ENCODE results near the gene AOPEP. TPM values are rescaled to one million over a fixed set of nuclear protein-coding genes. Genes with fewer than 3 reads are reported as not detected.

Gene AOPEP
- total and polyA plus RNA-seq, 4 donors = 29.0 to 121 (median 60.0) TPM

DNA sequence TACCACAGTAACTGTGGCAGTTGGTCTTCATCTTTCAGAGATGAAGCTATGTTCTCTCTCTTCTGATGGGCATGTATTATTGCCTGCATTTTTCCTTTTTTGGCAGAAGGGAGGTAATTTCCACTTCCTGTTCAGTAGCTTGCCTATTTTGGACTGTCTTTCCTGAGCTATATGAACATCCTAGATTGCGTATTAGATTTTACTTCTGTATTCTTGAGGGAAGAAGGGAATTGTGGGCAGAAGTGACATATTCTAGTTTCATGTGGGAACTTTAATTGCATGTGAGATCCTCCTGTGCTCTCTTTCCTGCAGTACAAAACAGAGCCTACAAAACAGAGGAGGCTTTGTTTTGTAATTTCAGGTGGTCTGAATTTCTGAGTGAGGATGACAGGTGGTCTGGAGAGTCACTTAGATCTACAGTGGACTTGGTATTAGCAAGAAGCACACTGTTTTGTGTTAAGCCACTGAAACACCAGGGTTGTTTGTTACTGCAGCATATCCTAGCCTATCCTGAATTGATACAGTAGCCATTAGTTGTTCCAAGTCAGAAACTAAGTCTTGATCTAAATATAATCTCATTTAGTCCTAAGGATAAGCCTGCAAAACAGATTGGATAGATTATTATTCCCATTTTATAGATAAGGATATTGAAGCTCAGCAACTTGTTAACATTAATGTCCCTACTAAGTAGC lies 68.1 kb downstream of the AOPEP start:
- no peaks in the 10 kb centered on the region for H3K9me3 ChIP-seq (ENCODE audit: control insufficient read depth in 4 of 4, insufficient read depth in 3 of 4, low read length in 3 of 4)
- peaks cover 2 to 12% (median 7%) of the 10 kb centered on the region in 5 donors for H3K4me1 ChIP-seq (ENCODE audit: control insufficient read depth in 5 of 5, insufficient read depth in 5 of 5, low read length in 5 of 5)
- peaks cover 0 to 21% (median 5%) of the 10 kb centered on the region in 4 donors for H3K36me3 ChIP-seq (ENCODE audit: control insufficient read depth in 4 of 4, insufficient read depth in 4 of 4, low read length in 4 of 4)
- no peak overlapping the region for H3K27ac ChIP-seq (ENCODE audit: low read depth in 1 of 2, low read length in 1 of 2)
- DNase-seq = no peak
- WGBS, 2 donors = 42 to 72% methylated on average over 1 of the region's 1 CpG
- no peak overlapping the region for H3K4me3 ChIP-seq
- no peaks in the 10 kb centered on the region for H3K27me3 ChIP-seq (ENCODE audit: control insufficient read depth in 3 of 3, insufficient read depth in 3 of 3, low read length in 2 of 3)
- ATAC-seq (ENCODE audit: insufficient read depth, low FRiP score) = no peak
- no peak overlapping the region for H3K9ac ChIP-seq (ENCODE audit: insufficient read depth in 1 of 2, low read length in 2 of 2)
- TF ChIP-seq, protein P1, sequence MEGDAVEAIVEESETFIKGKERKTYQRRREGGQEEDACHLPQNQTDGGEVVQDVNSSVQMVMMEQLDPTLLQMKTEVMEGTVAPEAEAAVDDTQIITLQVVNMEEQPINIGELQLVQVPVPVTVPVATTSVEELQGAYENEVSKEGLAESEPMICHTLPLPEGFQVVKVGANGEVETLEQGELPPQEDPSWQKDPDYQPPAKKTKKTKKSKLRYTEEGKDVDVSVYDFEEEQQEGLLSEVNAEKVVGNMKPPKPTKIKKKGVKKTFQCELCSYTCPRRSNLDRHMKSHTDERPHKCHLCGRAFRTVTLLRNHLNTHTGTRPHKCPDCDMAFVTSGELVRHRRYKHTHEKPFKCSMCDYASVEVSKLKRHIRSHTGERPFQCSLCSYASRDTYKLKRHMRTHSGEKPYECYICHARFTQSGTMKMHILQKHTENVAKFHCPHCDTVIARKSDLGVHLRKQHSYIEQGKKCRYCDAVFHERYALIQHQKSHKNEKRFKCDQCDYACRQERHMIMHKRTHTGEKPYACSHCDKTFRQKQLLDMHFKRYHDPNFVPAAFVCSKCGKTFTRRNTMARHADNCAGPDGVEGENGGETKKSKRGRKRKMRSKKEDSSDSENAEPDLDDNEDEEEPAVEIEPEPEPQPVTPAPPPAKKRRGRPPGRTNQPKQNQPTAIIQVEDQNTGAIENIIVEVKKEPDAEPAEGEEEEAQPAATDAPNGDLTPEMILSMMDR (IDR thresholded peaks at IDR 0.05; ENCODE audit: control extremely low read depth, extremely low read depth) = no peak

DNA sequence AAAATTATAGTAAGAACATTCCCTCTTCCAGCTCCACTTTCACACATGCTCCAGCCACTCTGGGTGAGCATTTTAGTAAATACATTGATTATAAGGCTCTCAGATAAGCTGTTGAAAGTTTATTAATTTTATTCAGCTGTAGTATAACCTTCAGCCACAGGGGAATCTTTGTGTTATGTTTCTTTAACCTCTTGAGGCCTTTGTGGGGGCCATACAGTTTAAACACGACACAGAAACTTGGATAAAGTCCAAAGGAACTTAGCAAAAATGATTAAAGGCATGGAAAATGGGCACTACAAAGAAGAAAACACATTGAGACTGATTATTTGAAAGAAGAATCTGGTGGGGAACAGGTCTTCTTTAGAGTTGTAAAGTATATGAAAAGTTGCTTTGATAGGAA lies 70.2 kb downstream of the AOPEP start:
- Histone ChIP-seq H3K27ac (ENCODE audit: low read depth in 1 of 2, low read length in 1 of 2) (no peak overlapping the region), H3K4me3 (no peak overlapping the region), H3K36me3 (ENCODE audit: control insufficient read depth in 4 of 4, insufficient read depth in 4 of 4, low read length in 4 of 4) (peaks cover 0 to 23% (median 6%) of the 10 kb centered on the region in 4 donors), H3K27me3 (ENCODE audit: control insufficient read depth in 3 of 3, insufficient read depth in 3 of 3, low read length in 2 of 3) (no peaks in the 10 kb centered on the region), H3K9ac (ENCODE audit: insufficient read depth in 1 of 2, low read length in 2 of 2) (no peak overlapping the region), H3K4me1 (ENCODE audit: control insufficient read depth in 5 of 5, insufficient read depth in 5 of 5, low read length in 5 of 5) (peaks cover 2 to 14% (median 9%) of the 10 kb centered on the region in 5 donors), H3K9me3 (ENCODE audit: control insufficient read depth in 4 of 4, insufficient read depth in 3 of 4, low read length in 3 of 4) (no peaks in the 10 kb centered on the region)
- ATAC-seq (ENCODE audit: insufficient read depth, low FRiP score) = no peak
- WGBS, 2 donors = 29 to 35% methylated on average over 1 of the region's 1 CpG
- peak in 1 of 3 donors; percentile 48 for DNase-seq
- TF ChIP-seq, protein P1 (IDR thresholded peaks at IDR 0.05; ENCODE audit: control extremely low read depth, extremely low read depth) = no peak

DNA sequence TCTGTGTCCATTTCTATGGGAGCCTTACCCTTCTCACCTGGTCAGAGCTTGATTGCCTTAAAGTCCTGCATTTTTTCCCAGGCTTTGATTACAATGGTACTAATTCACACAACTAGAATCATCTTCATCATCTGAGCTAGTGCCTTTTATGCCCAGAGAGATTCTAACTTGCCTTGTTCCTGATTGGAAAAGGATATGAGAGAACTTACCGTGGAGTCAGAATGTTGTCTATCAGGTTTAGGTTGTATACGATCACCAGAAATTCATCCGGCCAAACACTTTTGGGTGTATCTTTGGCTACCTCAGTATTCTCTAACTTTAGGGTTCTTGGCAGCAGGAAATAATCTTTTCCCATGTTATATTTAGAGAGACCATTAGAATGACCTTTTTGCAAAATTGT lies 71.7 kb downstream of the AOPEP start:
- Histone ChIP-seq H3K36me3 (ENCODE audit: control insufficient read depth in 4 of 4, insufficient read depth in 4 of 4, low read length in 4 of 4) (peaks cover 0 to 19% (median 7%) of the 10 kb centered on the region in 4 donors), H3K27ac (ENCODE audit: low read depth in 1 of 2, low read length in 1 of 2) (no peak overlapping the region), H3K4me3 (no peak overlapping the region), H3K4me1 (ENCODE audit: control insufficient read depth in 5 of 5, insufficient read depth in 5 of 5, low read length in 5 of 5) (peaks cover 2 to 23% (median 9%) of the 10 kb centered on the region in 5 donors), H3K27me3 (ENCODE audit: control insufficient read depth in 3 of 3, insufficient read depth in 3 of 3, low read length in 2 of 3) (no peaks in the 10 kb centered on the region), H3K9ac (ENCODE audit: insufficient read depth in 1 of 2, low read length in 2 of 2) (no peak overlapping the region), H3K9me3 (ENCODE audit: control insufficient read depth in 4 of 4, insufficient read depth in 3 of 4, low read length in 3 of 4) (no peaks in the 10 kb centered on the region)
- no peak for DNase-seq
- TF ChIP-seq, protein P1 (IDR thresholded peaks at IDR 0.05; ENCODE audit: control extremely low read depth, extremely low read depth) = no peak
- 89 to 92% methylated on average over 3 of the region's 3 CpGs for WGBS, 2 donors
- no peak for ATAC-seq (ENCODE audit: insufficient read depth, low FRiP score)
